GM19035 (cell line): ENCODE measurements around the gene SH3RF1.

Source experiments
- ATAC-seq: cut with Tn5 transposase; IDR thresholded peaks from one replicate; pipeline ENCODE4 v1.9.1; 2021; ENCODE audit not compliant: unreplicated experiment

Gene SH3RF1

GRCh38 chr4:169142391-169142790 lies 128.4 kb downstream of the SH3RF1 start:
- no peak for ATAC-seq

- ATAC-seq = no peak
Measured at GRCh38 chr4:169139021-169139420, 131.7 kb downstream of the SH3RF1 start.

- ATAC-seq = no peak
Measured at GRCh38 chr4:169137558-169137920, 133.2 kb downstream of the SH3RF1 start.

- no peak for ATAC-seq
Measured at GRCh38 chr4:169136796-169137557, 133.8 kb downstream of the SH3RF1 start.

GRCh38 chr4:169136330-169136729 lies 134.4 kb downstream of the SH3RF1 start:
- ATAC-seq = no peak

GRCh38 chr4:169135776-169136175 lies 135.0 kb downstream of the SH3RF1 start:
- ATAC-seq = no peak

- ATAC-seq = no peak
Measured at GRCh38 chr4:169133932-169134331, 136.8 kb downstream of the SH3RF1 start.

DNA sequence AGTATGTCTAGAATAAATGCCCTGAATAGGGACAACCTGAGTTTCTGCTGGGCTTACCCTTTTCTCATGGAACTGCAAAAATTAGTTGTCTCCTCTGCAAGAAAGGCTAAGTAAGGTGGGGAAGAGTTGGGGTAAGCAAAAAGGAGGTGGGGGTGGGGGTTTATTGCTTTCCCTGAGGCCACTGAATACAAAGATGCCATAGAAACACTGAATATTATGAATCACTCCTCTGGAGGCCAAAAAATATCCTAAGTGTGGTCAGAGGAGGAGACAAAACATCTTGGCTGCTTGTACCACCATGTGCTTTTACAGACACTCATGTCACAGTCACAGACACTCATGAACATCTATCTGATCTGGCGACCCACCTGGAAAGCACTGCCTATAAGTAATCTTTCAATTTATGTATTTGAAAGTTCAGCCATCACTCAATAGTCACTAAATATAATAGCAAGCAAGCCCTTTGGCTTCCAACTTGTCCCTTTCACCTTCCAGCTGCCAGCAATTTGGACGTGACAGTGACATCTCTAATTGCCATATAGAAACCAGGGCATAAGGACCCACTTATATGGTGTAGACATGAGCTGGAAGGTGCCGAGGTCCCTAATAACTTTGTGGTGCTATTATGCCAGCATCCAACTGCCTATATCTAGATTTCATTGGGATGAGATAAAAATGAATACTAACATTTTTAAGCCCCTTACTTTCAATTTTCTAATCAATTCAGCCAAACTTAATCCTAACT lies 138.0 kb downstream of the SH3RF1 start:
- no peak for ATAC-seq

DNA sequence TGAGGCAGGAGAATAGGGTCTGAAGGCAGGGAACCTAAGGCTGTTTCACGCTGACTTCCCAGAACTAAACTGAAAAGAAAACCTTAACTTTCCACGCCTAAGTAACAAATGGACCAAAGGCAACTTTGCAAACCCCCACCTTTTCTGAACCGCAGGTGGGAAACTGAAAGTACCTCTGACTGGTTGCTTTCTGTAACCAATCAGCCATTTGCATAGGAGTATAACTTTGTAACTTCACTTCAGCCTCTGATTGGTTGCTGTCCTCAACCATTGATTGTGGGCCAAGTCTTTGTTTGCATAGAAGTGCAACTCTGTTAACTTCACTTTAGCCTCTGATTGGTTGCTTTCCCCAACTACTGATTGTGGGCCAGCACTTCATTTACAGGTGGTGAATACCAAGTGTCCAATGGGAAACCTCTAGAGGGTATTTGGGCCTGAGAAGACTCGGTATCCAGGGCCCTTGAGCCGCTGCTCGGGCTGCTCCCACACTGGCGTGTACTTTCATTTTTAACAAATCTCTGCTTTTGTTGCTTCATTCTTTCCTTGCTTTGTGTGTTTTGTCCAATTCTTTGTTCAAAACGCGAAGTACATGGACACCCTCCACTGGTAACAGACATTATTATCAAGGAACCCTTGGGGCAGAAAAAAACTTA lies 139.1 kb downstream of the SH3RF1 start:
- no peak for ATAC-seq

GRCh38 chr4:169128902-169129301 lies 141.9 kb downstream of the SH3RF1 start:
- no peak for ATAC-seq

GRCh38 chr4:169127314-169127713 lies 143.4 kb downstream of the SH3RF1 start:
- ATAC-seq = no peak

- ATAC-seq = no peak
Measured at GRCh38 chr4:169124661-169125060, 146.1 kb downstream of the SH3RF1 start.

DNA sequence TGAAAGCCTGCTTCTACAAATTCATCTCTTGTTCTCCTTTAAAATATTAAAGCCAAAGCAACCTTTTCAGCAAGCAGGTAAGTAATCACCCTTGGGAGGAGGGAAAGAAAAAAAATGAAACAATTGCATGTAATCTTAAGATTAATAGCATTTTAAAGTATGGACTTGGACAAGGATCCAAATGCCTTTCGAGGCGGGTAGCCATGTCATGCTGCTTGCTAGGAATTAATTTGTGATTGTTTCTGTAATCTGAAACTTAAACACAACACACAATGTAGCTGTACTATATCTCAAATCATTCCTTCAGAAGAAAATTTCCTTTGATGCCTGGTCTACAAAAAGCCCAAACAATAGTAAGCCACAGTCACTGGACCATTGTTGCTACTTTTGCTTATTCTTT lies 148.3 kb downstream of the SH3RF1 start:
- ATAC-seq = no peak

- ATAC-seq = no peak
Measured at GRCh38 chr4:169121861-169122382, 148.8 kb downstream of the SH3RF1 start.

GRCh38 chr4:169120624-169121023 lies 150.1 kb downstream of the SH3RF1 start:
- no peak for ATAC-seq

- ATAC-seq = no peak
Measured at GRCh38 chr4:169119536-169119935, 151.2 kb downstream of the SH3RF1 start.

- ATAC-seq = no peak
Measured at GRCh38 chr4:169117591-169118081, 153.1 kb downstream of the SH3RF1 start.

- ATAC-seq = no peak
Measured at GRCh38 chr4:169116270-169116901, 154.4 kb downstream of the SH3RF1 start.

DNA sequence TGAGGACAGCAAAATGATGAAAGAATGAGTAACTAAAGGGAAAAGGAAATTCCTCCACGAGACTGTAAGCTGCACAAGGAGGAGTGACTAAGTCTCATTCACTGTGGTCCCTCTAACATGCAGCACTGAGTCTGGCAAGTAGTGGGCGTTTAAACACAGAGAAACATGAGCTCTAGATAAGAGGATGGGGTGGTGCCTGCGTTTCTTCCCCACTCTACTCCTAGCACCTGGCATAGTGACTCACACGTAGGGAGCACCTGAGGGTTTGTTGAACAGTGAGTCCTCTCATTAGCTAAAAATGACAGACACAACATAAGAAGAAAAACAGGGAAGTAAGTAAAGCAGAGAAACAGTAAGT lies 154.9 kb downstream of the SH3RF1 start:
- no peak for ATAC-seq

- no peak for ATAC-seq
Measured at GRCh38 chr4:169115144-169115896, 155.4 kb downstream of the SH3RF1 start.
